GM21529 (cell line): Measurements from ENCODE around the gene ZNF138.

Experiments
- ATAC-seq: cut with Tn5 transposase; IDR thresholded peaks from one replicate; pipeline ENCODE4 v1.9.1; 2021; ENCODE audit not compliant: unreplicated experiment

ZNF138 gene

DNA sequence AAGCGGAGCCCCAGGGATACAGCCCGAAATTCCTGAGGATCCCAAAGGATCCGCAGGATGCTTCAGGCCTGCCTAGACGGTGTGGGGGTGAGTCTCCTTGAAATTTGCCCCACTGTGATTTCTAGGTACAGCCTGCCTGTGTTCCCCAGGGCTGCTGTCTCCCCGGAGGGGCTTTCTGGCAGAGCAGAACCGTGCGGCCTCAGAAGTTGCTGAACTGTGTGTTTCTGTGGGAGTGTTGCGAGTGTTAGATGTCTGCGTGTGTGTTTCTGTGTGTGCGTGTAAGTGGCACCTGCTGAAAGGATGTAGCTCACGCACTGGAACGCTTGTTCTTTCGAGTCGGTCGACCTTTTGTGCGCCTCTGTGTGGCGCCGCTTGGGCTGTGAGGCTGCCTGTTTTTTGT is 81.0 kb downstream of the ZNF138 start:
- no peak for ATAC-seq

- no peak for ATAC-seq
Observed at GRCh38 chr7:64875658-64876406, 81.6 kb downstream of the ZNF138 start.

DNA sequence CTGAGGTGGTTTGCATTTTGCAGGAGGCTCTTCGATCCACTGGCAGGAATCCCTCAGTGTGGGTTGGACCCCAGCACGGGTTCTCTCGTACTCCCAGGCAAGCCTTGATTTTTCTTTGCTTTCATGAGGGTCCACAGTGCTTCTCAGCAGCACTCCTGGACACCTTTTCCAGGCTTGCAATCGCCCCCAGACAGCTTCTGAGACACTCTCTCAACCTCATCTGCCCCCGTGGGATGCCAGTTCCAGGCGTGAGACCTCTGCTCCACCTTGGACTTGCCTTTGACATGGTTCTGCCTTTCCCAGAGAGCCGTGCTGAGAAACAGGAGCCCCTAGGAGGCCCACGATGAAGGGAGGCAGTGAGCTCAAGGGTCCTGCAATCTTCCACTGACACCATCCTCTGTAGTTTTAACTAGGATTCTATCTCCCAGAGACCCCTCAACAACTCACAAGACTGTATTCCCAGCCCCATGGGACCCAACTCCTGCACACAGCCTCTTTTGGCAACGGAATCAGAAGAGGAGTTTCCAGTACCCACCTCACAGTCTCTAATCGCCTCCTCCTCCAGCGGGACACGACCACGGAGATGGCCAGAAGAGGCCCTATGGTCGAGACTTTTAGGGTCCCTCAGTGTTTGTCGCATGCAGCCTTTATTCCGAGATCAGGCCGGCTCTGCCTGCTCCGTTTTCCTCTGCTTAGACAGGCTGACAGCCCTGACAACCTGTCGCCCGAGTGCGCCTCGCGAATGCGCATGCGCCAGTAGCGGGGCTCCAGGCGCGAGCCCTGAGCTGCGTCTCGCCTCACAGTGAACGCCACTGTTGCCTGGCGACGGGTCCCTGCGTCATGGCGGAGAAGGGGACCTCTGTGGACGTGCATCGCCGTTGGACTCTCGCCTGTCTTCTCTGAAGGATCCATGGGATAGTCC is 82.8 kb downstream of the ZNF138 start:
- no peak for ATAC-seq

DNA sequence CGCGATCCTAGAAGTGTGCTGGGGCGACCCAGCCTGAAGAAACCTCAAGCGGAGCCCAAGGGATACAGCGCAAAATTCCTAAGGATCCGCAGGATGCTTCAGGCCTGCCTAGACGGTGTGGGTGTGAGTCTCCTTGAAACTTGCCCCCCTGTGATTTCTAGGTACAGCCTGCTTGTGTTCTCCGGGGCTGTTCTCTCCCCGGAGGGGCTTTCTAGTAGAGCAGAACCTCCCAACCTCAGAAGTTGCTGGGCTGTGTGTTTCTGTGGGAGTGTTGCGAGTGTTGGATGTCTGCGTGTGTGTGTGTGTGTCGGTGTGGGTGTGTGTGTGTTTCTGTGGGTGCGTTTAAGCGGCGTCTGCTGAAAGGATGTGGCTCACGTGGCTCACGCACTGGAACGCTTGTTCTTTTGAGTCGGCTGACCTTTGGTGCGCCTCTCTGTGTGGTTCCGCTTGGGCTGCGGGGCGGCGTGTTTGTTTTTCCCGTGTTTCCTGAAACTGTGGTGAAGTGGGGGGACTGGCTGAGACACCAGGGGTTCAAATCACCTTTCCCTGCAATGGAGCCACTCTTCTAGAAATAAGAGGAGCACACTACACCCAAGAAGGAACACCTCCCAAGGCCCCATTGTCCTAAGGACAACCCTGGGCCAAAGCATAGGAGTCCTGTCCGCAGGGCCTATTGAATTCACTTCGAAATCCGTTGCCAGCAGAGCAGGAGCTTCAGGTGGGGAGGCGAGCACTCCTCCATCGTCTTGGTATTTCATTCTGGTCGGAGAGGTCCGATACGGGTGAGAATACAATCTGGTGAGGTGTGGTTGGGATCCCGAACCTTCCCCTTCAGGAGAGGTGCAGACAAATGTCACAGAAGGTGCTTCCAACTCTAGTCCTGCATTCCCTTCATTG is 83.7 kb downstream of the ZNF138 start:
- ATAC-seq: no peak

DNA sequence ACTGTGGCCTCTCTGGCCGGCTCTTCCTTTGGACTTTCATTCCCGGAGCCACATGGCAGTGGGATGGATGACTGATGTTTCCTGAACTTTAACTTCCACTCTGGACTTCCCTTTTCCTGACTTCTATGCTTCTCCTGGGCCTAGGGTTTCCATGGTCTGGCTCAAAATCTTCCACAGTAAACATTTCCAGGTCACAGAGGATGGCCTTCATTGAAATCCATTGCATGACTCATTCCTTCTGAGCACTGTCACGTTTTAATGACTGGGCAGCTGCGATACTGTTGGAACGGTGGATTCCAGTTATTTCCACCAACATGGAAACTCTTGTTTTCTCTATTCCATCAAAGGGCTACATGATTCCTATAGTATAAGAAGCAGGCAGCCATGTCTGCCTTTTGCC is 84.5 kb downstream of the ZNF138 start:
- ATAC-seq: no peak

DNA sequence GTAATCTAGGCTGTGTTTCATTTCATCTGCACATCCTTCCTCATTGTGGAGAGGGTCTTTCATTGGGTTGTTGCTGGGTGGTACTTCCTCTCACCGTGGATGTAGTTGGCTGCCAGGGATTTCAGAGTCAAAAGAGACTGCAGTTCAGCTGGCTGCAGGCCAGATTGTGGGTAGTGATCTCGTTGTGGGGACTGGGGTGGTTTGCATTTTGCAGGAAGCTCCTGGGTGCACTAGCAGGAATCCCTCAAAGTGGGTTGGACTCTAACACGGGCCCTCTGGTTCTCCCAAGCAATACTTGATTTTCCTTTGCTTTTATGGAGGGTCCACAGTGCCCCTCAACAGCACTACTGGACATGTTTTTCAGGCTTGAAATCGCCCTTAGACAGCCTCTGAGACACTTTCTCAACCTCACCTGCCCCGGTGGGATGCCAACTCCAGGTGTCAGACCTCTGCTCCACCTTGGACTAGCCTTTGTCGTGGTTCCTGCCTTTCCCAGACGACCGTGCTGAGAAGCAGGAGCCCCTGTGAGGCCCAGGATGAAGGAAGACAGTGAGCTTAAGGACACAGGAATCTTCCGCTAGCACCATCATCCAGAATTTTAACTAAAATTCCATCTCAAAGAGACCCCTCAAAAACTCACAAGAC is 85.0 kb downstream of the ZNF138 start:
- ATAC-seq: no peak

GRCh38 chr7:64879800-64880199 is 85.6 kb downstream of the ZNF138 start:
- no peak for ATAC-seq

- no peak for ATAC-seq
Observed at GRCh38 chr7:64880322-64881297, 86.4 kb downstream of the ZNF138 start.

DNA sequence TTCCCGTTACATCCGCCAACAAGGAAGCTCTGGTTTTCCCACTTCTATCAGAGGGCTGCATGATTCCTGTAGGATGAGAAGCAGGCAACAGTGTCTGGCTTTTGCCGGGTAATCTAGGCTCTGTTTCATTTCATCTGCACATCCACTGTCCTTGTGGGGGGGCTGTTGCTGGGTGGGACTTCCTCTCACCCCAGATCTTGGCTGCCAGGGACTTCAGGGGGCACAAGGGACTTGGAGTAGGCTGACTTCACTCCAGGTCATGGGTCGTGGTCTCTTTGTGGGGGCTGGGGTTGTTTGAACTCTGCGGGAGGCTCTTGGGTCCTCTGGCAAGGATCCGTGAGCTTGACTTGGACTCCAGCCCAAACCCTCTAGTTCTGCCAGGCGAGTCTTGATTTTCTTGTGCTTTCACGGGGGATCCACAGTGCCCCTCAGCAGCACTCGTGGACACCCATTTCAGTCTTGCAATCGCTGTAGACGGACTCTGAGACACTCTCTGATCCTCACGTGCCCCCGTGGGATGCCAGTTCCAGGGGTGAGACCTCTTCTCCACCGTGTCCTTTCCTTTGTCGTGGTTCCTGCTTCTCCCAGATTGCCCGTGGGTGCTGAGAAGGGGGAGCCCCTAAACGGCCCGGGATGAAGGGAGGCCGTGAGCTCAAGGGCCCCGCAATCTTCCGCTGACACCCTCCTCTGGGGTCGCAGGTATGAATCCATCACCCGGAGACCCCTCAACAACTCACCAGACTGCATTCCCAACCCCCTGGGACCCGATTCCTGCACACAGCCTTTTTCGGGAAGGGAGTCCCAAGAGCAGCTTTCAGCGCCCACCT is 87.4 kb downstream of the ZNF138 start:
- ATAC-seq: no peak

DNA sequence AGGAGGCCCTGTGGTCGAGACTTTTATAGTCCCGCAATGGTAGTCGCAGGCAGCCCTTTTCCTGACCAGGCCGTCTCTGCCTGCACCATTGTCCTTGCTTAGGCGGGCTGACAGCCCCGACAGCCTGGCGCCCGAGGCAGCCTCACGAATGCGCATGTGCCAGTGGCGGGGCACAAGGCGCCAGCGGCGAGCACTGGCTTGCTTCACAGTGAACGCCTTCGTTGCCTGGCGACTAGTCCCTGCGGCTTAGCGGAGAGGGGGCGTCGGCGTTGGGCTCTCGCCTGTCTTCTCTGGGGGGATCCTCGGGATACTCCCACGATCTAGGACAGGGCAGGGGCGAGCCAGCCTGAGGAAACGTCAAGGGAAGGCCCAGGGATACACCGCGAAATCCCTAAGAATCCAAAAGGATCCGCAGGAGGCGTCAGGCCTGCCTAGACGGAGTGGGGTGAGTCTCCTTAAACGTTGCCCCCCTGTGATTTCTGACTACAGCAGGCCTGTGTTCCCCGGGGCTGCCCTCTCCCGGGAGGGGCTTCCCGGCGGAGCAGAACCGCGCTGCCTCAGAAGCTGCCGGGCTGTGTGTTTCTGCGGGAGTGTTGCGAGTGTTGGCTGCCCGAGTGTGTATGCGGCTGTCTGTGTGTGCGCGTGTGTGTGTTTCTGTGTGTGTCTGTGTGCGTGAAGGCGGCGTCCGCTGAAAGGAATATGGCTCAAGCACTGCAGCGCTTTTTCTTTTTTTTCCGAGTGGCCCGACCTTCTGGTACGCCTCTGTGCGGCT is 88.3 kb downstream of the ZNF138 start:
- ATAC-seq: no peak
